Activated CD4-positive, alpha-beta T cell treated with anti-CD3 and anti-CD28 coated beads, Interleukin-10, Interleukin-2, amounts not matched to agents 100 ng/mL and 50 ng/mL, durations not matched to agents 16 hours and 8 hours (primary cell): ENCODE measurements around the gene CCDC7.
"Not testable (repeated sequence)": the region's sequence is repeated elsewhere in the genome, so short reads cannot be mapped to it uniquely, and the experiment has no call there.

ENCODE experiments used
- DNase-seq: peaks from one replicate; pipeline ENCODE4 v3.0.0-alpha.2; 2020

CCDC7 gene

DNA sequence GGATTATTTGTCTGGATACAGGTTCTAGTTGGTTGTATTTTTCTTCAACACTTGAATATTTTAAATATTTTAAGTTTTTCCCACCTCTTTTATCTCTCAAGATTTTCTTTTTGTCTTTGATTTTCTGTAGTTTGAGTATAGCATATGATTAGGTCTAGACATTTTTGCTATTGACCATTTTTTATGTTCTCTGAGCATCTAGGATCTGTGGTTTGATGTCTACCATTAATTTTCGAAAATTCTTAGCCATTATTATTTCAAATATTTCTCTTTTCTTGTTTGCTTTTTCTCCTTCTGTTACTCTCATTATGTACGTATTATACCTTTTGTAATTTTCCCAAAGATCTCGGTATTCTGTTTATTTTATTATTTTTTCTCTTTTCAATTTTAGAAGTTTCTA lies 293.0 kb downstream of the CCDC7 start:
- DNase-seq = no peak

DNA sequence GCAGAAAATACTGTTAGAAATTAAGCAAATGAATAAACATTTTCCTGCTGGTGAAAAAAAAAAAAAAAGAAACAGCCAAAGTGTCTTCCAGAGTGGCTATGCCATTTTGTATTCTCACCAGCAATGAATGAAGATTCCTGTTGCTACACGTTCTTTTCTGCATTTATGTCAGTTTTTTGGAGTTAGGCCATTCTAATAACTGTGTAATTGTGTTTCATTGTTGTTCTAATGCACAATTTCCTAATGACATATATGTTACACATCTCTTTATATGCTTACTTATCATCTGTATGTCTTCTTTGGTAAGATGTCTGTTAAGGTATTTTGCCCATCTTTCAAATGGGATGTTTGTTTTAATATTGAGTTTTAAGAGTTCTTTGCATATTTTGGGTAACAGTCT lies 298.4 kb downstream of the CCDC7 start:
- DNase-seq = no peak

DNA sequence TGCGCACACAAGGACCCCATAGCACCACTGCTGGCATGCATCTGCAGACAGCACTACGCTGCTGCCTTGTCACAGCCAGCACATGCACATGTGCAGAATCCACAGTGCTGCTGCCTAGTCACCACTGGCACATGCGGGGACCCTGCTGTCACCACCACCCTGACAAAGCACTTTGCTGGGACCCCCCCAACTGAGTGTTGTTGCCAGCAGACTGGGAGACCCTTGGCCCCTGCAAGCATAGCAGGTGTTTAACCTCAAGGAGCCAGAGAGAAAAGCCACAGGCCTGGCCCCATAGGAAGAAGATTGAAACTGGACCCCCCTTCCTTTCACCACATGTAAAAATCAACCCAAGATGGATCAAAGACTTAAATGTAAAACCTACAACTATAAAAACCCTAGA lies 300.9 kb downstream of the CCDC7 start:
- no peak for DNase-seq

DNA sequence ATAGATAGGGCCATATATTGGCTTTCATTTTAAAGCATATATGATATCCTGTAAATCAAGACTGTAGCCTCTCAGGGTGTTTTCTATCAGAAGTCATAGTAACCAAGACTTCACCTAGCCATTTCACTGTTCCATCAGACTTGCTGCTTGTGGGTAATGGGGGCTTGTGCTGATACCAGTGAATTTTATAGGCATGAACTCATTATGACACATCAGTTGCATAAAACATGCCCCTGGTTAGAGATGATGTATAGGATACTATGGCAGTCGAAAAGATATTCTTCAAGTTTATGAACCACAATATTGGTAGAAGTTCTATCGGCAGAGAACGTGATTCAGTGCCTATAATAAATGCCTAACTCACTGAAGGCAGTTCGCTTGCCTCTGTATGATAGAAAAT lies 305.6 kb downstream of the CCDC7 start:
- no peak for DNase-seq

DNA sequence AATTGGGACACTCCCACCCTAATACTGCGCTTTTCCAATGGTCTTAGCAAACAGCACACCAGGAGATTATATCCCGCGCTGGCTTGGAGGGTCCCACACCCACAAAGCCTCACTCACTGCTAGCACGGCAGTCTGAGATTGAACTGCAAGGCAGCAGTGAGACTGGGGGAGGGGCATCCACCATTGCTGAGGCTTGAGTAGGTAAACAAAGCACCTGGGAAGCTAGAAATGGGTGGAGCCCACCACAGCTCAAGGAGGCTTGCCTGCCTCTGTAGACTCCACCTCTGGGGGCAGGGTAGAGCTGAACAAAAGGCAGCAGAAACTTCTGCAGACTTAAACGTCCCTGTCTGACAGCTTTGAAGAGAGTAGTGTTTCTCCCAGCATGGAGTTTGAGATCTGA lies 309.0 kb downstream of the CCDC7 start:
- DNase-seq = not testable (repeated sequence)

GRCh38 chr10:32771217-32771616 lies 325.3 kb downstream of the CCDC7 start:
- DNase-seq = no peak

- DNase-seq = no peak
These were observed 327.2 kb downstream of the CCDC7 start for GRCh38 chr10:32773105-32773504.

GRCh38 chr10:32786968-32787367 lies 341.0 kb downstream of the CCDC7 start:
- DNase-seq = no peak

DNA sequence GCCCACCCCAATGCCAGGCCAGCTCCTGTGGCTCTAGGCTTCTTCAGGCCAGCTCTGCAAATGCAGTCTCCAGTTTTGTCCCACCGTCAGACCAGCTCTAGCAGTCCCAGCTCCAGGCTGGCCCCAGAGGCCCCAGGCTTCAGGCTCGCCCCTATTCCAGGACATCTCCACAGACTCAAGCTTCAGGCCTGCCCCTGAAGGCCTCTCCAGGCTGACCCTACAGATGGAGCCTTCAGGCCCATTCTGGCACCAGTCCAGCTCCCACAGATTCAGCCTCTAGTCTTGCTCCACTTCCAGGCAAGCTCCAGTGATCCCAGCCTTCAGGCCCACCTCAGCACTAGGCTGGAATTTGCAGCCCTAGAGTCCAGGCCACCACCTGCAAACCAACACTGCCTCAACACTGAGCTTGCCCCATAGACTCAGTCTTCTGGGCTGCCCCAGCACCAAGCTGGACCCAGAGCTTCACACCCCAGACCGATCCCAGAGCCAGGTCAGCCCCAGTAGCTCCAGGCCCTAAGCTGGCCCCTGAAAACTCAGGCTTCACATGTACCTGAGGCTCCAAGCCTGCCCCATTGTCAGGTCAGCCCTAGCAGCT lies 341.8 kb downstream of the CCDC7 start:
- DNase-seq = no peak

GRCh38 chr10:32788359-32788758 lies 342.4 kb downstream of the CCDC7 start:
- DNase-seq = no peak

GRCh38 chr10:32790483-32790882 lies 344.5 kb downstream of the CCDC7 start:
- DNase-seq = no peak

DNA sequence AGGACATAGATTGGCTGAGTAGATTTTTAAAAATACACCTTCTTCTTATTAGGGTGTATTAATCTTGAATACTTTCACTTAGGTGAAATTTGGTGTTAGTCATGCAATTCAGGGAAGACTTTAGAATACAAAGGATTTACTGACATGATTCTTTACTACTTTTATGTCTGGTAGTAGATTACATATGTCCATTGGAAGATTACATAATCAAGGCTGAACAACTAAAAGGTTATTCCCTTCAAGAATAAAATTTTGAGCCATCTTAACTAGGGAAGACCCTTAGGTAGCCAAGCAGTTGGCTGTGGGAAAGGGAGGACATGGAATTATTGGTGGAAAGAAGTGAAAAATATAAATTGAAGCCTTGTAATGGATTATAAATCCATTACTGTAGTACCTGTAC lies 347.1 kb downstream of the CCDC7 start:
- DNase-seq = no peak

DNA sequence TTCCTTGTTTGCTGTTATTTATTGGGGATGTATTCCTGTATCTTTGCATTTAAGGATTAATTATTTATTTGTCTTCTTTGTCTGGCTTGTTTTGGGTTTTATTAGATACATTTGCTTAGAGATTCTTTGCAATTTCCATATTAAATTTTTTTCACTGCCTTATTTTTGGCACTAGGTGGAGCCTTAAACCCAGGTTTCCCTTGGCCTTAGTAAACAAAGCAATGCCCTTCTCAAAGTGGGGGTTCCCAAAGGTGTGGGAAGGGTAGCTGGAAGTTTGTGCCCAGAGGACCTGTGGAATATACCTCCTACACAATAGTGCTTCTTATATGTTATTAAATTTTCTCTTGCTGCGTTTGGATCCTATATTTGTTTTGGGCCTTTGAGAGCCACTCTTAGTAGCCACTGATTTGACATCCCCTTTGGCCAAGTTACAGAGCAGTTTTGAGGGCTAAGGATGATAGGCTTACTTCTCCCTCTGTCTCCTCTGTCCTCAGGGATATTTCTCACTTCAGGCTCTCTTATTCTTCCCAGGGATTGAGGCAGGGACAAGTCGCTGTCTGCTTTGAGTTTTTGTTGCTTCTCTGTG lies 349.8 kb downstream of the CCDC7 start:
- peak; percentile 49 for DNase-seq

DNA sequence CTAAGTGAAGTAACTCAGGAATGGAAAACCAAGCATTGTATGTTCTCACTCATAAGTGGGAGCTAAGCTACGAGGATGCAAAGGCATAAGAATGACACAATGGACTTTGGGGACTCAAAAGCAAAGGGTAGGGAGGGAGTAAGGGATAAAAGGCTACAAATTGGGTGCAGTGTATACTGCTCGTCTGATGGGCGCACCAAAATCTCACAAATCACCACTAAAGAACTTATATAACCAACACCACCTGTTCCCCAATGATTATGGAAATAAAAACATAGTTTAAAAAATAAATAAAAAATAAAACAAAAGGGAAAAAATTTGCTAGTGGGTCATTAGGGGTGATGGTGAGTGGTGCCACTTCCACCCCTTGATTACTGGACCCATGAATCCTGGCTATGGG lies 351.5 kb downstream of the CCDC7 start:
- not testable (repeated sequence) for DNase-seq

GRCh38 chr10:32846974-32847373 lies 401.0 kb downstream of the CCDC7 start:
- DNase-seq = no peak

DNA sequence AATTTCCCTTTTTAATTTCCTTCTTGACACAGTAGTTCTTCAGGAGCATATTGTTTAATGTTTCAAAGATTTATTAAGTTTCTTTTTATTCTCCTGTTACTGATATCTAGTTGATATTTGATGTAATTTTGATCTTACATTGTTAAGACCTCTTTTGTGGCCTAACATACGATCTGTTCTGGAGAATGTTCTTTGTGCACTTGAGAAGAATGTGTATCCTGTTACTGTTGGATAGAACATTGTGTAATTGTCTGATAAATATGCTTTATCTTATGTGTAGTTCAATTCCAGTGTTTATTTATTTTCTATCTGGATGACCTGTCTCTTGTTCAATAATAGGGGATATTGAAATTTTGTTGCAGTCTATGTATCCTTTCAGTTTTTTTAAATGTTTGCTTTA lies 405.4 kb downstream of the CCDC7 start:
- no peak for DNase-seq

DNA sequence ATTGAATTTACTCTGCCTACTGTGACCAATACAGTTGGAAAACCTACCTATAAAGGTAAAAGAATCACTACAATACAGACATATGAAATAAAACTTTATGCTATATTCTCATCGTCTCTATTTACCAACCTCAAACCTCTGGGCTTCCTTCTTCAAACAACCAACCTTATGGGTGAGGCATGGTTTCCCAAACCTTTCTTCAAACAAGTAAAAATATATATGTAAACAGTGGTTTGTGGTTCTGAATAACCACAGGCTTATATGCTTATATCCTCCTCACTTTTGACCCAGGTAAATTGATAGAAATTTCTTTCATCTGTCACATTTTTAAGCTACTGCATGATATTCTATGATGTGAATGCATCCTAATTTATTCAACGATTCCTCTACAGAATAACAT lies 408.5 kb downstream of the CCDC7 start:
- no peak for DNase-seq

DNA sequence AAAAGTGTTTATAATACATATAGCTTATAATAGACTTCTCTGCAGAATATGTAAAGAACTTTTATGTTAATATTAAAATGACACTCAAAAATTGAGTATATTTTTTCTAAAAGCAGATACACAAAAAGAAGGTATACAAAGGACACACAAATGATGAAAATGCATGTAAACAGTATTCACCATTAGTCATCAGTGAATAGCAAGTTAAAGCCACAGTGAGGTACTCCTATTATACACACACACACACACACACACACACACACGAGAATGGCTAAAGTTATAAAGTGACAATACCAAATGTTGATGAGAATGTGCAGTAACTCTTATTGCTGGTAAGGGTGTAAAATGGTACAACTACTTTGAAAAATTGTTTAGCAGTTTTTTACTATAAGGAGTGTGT lies 419.2 kb downstream of the CCDC7 start:
- DNase-seq = no peak

DNA sequence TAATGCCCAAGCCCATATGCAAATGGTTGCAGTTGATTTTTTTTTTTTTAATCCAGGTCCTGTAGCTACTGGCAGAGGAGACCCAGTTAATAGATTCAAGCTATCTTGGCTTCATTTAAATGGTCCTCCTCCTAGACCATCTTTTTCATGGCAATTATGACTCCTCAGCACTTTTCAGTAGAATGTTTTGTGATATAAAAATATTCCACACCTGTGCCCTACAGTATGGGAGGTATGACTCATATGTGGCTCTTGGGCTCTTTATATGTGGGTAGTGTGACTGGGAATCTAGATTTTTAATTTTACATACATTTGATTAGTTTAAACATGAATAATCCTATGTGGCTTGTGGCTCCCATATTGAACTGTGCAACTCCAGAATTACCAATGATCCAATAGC lies 432.0 kb downstream of the CCDC7 start:
- no peak for DNase-seq

DNA sequence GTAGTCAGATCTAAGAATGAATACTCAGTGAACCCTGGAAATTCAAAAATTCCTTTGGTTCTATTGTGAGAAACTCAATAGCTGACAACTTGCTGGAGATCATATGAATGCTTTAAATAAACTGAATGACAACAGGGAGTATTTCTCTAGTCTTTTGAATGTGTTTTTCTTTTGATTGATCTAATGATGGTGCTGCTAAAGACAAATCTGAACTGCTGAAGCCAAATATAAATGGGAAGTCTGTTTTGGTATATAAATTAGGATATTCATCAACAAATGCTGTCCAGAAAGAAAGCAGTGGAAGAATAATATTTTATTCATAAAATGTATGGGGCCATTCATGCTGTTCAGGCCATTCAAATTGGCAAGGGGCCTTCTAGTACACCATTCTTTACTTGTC lies 432.7 kb downstream of the CCDC7 start:
- DNase-seq = no peak

GRCh38 chr10:32882076-32882475 lies 436.1 kb downstream of the CCDC7 start:
- no peak for DNase-seq

DNA sequence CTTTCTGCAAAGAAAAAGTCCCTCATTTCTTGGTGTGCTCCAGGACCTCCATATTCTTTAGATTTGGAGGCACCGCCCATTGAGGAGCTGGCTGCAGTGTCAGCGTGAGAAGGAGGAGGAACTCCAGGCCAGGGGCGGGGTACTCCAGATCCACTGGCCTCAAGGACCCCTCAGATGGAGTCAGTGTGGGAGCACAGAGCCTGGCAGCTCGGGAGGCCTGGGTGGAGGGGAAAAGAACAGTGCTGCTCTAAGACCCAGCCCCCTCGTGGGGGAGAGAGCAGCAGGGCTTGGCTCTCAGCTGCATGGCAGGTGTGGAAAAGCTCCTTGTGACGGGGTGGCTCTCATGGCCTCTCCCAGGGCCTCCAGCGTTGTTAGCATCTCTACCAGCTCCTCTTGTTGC lies 441.5 kb downstream of the CCDC7 start:
- no peak for DNase-seq

DNA sequence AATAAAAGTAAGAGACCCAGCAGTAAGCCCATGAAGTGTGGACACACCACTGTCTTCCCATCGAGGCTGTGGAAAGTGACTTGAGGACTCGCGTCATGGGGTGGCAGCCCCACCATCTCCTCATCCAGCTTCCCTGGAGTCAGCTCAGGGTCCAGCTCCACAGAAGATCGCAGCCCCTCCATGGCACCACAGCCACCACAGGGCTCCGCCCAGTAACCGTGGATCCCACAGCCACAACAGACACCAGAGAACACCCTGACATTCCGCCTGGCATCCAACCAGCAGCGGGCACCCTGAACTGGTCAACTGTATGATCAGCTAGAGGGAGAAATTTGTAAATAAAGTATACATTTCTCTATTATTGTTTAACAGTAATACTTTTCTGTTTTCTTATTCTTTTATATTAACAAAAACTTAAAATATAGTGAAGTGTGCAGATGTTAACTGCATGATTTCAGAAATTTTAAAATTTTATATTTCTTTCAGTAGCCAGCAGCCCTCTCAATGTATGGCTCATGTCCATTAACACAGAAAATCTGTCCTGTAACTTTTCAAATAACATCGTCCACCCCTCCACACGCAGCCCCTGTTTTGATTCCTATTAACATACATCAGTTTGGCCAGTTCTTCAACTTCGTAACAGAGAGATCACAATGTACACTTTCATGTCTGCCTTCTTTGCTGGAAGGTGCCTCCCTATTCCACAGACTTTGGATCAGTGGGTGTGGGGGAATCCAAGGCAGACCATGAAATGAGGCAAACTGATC lies 442.4 kb downstream of the CCDC7 start:
- DNase-seq = no peak

- no peak for DNase-seq
These were observed 443.8 kb downstream of the CCDC7 start for GRCh38 chr10:32889631-32890212.
